GM12864 (cell line): ENCODE measurements around the gene WASF3.

Experiments
- DNase-seq: peaks from one replicate; pipeline ENCODE4 v3.0.0-alpha.2; 2011; ENCODE audit warnings: low read depth
- H3K4me3 ChIP-seq: 2 replicates; pipeline ENCODE4 v1.5.1; 2011; ENCODE audit warnings: mild to moderate bottlenecking, low read depth, low read length, control low read depth
- CTCF ChIP-seq: IDR thresholded peaks from 2 replicates; pipeline ENCODE4 v1.5.1; 2011; ENCODE audit warnings: low read depth, mild to moderate bottlenecking, moderate library complexity, low read length, control low read depth, inconsistent platforms; ENCODE audit errors: missing control alignments

WASF3 gene

GRCh38 chr13:26558987-26559386 is 1.5 kb downstream of the WASF3 start:
- no peak for DNase-seq
- no peak overlapping the region for H3K4me3 ChIP-seq

GRCh38 chr13:26560456-26560855 is 3.0 kb downstream of the WASF3 start:
- TF ChIP-seq CTCF = no peak
- no peak overlapping the region for H3K4me3 ChIP-seq
- no peak for DNase-seq

More at GRCh38 chr13:26558987-26559386, 1.5 kb downstream of the WASF3 start:
- TF ChIP-seq CTCF = no peak

GRCh38 chr13:26561067-26561466 is 3.6 kb downstream of the WASF3 start:
- TF ChIP-seq CTCF = no peak
- no peak overlapping the region for H3K4me3 ChIP-seq
- DNase-seq = no peak

GRCh38 chr13:26561651-26562511 is 4.4 kb downstream of the WASF3 start:
- H3K4me3 ChIP-seq = no peak overlapping the region
- no peak for TF ChIP-seq CTCF
- DNase-seq = no peak

GRCh38 chr13:26562512-26562890 is 5.0 kb downstream of the WASF3 start:
- TF ChIP-seq CTCF = no peak

GRCh38 chr13:26563713-26564112 is 6.2 kb downstream of the WASF3 start:
- no peak for TF ChIP-seq CTCF
- no peak for DNase-seq
- H3K4me3 ChIP-seq = no peak overlapping the region

More at GRCh38 chr13:26562512-26562890, 5.0 kb downstream of the WASF3 start:
- DNase-seq = no peak
- no peak overlapping the region for H3K4me3 ChIP-seq
